Astrocyte (in vitro differentiated cells and primary cell): Measurements from ENCODE around the gene SMOC2. TPM values are rescaled to one million over a fixed set of nuclear protein-coding genes. Genes with fewer than 3 reads are reported as not detected.

Experiments
- DNase-seq: peaks from one replicate; pipeline ENCODE4 v3.0.0-alpha.2; 2010; ENCODE audit warnings: low read depth
- FAIRE-seq: peaks from 2 replicates; lab custom pipeline; 2011; peaks lifted over from hg19 to GRCh38; lab: Jason Lieb, UNC
- H2AFZ ChIP-seq: 2 replicates; pipeline ENCODE4 v1.6.0; 2012; ENCODE audit warnings: low read depth, low read length, inconsistent platforms
- H3K27ac ChIP-seq: 2 replicates; pipeline ENCODE4 v1.5.1; 2011; ENCODE audit warnings: low read depth, low read length, inconsistent platforms
- H3K27me3 ChIP-seq: 2 replicates; pipeline ENCODE4 v1.6.0; 2011; ENCODE audit warnings: low read length, inconsistent platforms; ENCODE audit not compliant: insufficient read depth
- H3K36me3 ChIP-seq: 2 replicates; pipeline ENCODE4 v1.5.1; 2011; ENCODE audit warnings: low read length, inconsistent platforms; ENCODE audit not compliant: insufficient read depth
- H3K4me1 ChIP-seq: 2 replicates; pipeline ENCODE4 v1.5.1; 2011; ENCODE audit warnings: low read length, inconsistent platforms; ENCODE audit not compliant: insufficient read depth
- H3K4me2 ChIP-seq: 2 replicates; pipeline ENCODE4 v1.6.0; 2012; ENCODE audit warnings: low read length, inconsistent platforms
- H3K4me3 ChIP-seq: 2 replicates; pipeline ENCODE4 v1.5.1; 2011; ENCODE audit warnings: low read depth, mild to moderate bottlenecking, low read length, inconsistent platforms; ENCODE audit not compliant: insufficient read depth
- H3K79me2 ChIP-seq: 2 replicates; pipeline ENCODE4 v1.6.0; 2012; ENCODE audit warnings: mild to moderate bottlenecking, low read length, inconsistent platforms; ENCODE audit not compliant: insufficient read depth
- H3K9ac ChIP-seq: 2 replicates; pipeline ENCODE4 v1.6.0; 2012; ENCODE audit warnings: mild to moderate bottlenecking, low read length, inconsistent platforms
- H3K9me3 ChIP-seq: 2 replicates; pipeline ENCODE4 v1.5.1; 2012; ENCODE audit warnings: low read depth, mild to moderate bottlenecking, low read length, inconsistent platforms; ENCODE audit not compliant: insufficient read depth
- H4K20me1 ChIP-seq: 2 replicates; pipeline ENCODE4 v1.6.0; 2012; ENCODE audit warnings: low read length, inconsistent platforms; ENCODE audit not compliant: insufficient read depth
- H3K27ac Mint-ChIP-seq: one replicate; pipeline ENCODE4 v1.8.0; 2021; ENCODE audit warnings: mild to moderate bottlenecking, mixed read lengths; ENCODE audit not compliant: unreplicated experiment
- H3K27me3 Mint-ChIP-seq: one replicate; pipeline ENCODE4 v1.8.0; 2021; ENCODE audit warnings: low read depth, mixed read lengths; ENCODE audit not compliant: unreplicated experiment
- H3K36me3 Mint-ChIP-seq: one replicate; pipeline ENCODE4 v1.8.0; 2021; ENCODE audit warnings: low read depth, mixed read lengths; ENCODE audit not compliant: unreplicated experiment
- H3K4me1 Mint-ChIP-seq: one replicate; pipeline ENCODE4 v1.8.0; 2021; ENCODE audit warnings: low read depth, mixed read lengths; ENCODE audit not compliant: unreplicated experiment
- H3K4me3 Mint-ChIP-seq: one replicate; pipeline ENCODE4 v1.8.0; 2021; ENCODE audit warnings: mild to moderate bottlenecking, moderate library complexity, mixed read lengths; ENCODE audit not compliant: unreplicated experiment
- H3K9me3 Mint-ChIP-seq: one replicate; pipeline ENCODE4 v1.8.0; 2021; ENCODE audit warnings: mild to moderate bottlenecking, mixed read lengths; ENCODE audit not compliant: unreplicated experiment
- EZH2 ChIP-seq: IDR thresholded peaks from 2 replicates; pipeline ENCODE4 v1.6.1; 2012; ENCODE audit warnings: mild to moderate bottlenecking, low read length, inconsistent platforms; ENCODE audit not compliant: insufficient read depth
- total RNA-seq: library from RNA; stranded (reverse); gene quantifications from 2 replicates; pipeline ENCODE4 v1.2.1, GENCODE V29; 2021
- TF ChIP-seq, protein P1 (sequence below): IDR thresholded peaks from 2 replicates; pipeline ENCODE4 v1.5.1; 2011; ENCODE audit warnings: low read depth, mild to moderate bottlenecking, inconsistent platforms, low read length, moderate library complexity; ENCODE audit not compliant: insufficient read depth

The SMOC2 gene
- total RNA-seq, 1 donor from 2014 or later, result 0.93 TPM

DNA sequence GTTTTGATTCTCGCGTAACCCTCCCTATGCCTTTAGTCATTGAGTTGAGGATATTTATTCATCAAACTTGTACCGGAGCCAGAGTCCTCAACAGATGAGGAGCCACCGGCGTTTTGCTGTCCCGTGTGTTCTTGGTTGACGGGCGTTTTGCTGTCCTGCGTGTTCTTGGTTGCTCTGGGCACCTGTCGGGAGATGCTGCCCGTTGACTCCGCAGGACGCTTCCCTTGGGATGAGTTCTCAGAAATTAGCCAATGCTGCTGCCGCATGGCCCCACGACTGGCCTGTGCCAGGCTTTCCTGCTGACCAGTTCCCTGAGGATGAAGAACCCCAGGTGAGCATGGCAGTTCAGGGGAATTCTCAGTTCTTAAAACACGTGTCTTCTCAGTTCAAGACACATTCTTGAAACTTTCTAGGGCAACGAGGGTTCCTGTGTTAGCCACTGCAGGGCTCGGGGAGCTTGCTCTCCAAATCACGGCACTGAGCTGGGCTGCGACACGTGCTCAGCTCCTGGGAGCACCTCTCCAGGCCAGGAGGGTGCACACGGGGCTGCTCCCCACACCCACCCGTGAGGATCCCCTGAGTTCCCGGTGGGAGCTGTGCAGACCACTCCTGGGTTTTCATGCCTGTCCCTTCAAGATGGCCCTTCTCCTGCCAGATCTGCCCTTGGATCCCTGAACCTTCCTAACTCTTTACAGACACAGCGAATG, 265.6 kb downstream of the SMOC2 start:
- H3K9me3 ChIP-seq, result peaks cover 5% of the 10 kb centered on the region
- no peak overlapping the region for H3K4me2 ChIP-seq
- TF ChIP-seq EZH2, result no peak
- Mint-ChIP-seq H3K27ac (no peak overlapping the region), H3K9me3 (peaks cover 3% of the 10 kb centered on the region), H3K36me3 (peaks cover 2% of the 10 kb centered on the region), H3K4me1 (no peaks in the 10 kb centered on the region), H3K4me3 (no peak overlapping the region), H3K27me3 (peaks cover 48% of the 10 kb centered on the region)
- H3K4me3 ChIP-seq, result no peak overlapping the region
- H3K27me3 ChIP-seq, result no peaks in the 10 kb centered on the region
- FAIRE-seq, result no peak
- DNase-seq, result no peak
- H4K20me1 ChIP-seq, result no peaks in the 10 kb centered on the region
- H3K4me1 ChIP-seq, result no peaks in the 10 kb centered on the region
- no peaks in the 10 kb centered on the region for H3K79me2 ChIP-seq
- H3K27ac ChIP-seq, result no peak overlapping the region
- H3K9ac ChIP-seq, result no peak overlapping the region
- no peak overlapping the region for H2AFZ ChIP-seq
- no peaks in the 10 kb centered on the region for H3K36me3 ChIP-seq

DNA sequence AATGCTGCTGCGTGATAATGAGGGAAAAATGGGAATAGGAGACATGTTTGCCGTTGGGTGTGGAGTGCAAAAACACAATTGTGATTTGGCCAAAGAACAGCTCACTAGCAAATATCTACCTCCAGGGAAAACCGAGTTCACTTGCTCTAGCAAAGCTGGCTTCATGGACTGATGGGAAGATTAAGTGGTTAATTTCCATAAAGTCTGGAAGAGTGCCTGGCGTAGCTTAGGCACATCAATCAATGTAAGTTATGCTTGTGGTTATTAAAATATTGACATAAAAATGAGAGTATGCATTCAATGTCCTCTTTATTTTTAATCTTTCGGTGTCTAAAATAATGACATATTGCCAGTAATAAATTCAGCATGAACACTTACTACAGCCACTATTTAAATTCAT, 267.5 kb downstream of the SMOC2 start:
- peaks cover 7% of the 10 kb centered on the region for H3K9me3 ChIP-seq

DNA sequence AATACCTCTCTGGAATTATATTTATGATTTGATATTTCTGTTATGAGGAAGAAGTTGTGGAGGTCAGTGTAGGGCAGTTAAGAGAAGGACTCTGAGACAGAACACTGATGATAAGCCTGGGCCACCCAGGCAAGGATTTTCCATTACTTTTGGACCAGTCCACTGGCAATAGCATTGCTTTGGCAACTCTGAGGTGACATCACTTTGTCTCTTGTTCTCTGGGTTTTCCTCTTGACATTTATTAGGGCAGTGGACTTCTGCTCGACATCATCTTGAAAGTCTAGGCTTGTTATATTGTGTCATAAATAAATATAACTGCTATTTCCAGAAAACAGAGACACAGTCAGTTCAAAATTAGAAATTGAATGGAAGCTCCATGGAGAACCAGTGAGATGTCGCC, 268.0 kb downstream of the SMOC2 start:
- TF ChIP-seq, protein P1, sequence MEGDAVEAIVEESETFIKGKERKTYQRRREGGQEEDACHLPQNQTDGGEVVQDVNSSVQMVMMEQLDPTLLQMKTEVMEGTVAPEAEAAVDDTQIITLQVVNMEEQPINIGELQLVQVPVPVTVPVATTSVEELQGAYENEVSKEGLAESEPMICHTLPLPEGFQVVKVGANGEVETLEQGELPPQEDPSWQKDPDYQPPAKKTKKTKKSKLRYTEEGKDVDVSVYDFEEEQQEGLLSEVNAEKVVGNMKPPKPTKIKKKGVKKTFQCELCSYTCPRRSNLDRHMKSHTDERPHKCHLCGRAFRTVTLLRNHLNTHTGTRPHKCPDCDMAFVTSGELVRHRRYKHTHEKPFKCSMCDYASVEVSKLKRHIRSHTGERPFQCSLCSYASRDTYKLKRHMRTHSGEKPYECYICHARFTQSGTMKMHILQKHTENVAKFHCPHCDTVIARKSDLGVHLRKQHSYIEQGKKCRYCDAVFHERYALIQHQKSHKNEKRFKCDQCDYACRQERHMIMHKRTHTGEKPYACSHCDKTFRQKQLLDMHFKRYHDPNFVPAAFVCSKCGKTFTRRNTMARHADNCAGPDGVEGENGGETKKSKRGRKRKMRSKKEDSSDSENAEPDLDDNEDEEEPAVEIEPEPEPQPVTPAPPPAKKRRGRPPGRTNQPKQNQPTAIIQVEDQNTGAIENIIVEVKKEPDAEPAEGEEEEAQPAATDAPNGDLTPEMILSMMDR, result no peak
- no peak for TF ChIP-seq EZH2
- Mint-ChIP-seq H3K27ac (no peak overlapping the region), H3K27me3 (peaks cover 30% of the 10 kb centered on the region), H3K9me3 (no peaks in the 10 kb centered on the region), H3K4me3 (no peak overlapping the region), H3K36me3 (peaks cover 2% of the 10 kb centered on the region), H3K4me1 (no peaks in the 10 kb centered on the region)
- Histone ChIP-seq H3K27me3 (no peaks in the 10 kb centered on the region), H4K20me1 (no peaks in the 10 kb centered on the region), H3K4me2 (no peak overlapping the region), H3K36me3 (no peaks in the 10 kb centered on the region), H3K27ac (no peak overlapping the region), H3K79me2 (no peaks in the 10 kb centered on the region), H3K9me3 (peaks cover 7% of the 10 kb centered on the region), H3K4me3 (no peak overlapping the region), H3K4me1 (no peaks in the 10 kb centered on the region), H3K9ac (no peak overlapping the region), H2AFZ (no peak overlapping the region)
- DNase-seq, result no peak
- no peak for FAIRE-seq

More for the DNA sequence above, 267.5 kb downstream of the SMOC2 start:
- Histone ChIP-seq H3K4me3 (no peak overlapping the region), H4K20me1 (no peaks in the 10 kb centered on the region), H3K4me2 (no peak overlapping the region), H3K36me3 (no peaks in the 10 kb centered on the region), H3K27me3 (no peaks in the 10 kb centered on the region), H3K79me2 (no peaks in the 10 kb centered on the region), H3K9ac (no peak overlapping the region), H2AFZ (no peak overlapping the region), H3K27ac (no peak overlapping the region), H3K4me1 (no peaks in the 10 kb centered on the region)
- no peaks in the 10 kb centered on the region for H3K4me1 Mint-ChIP-seq
- H3K9me3 Mint-ChIP-seq, result no peaks in the 10 kb centered on the region
- no peak overlapping the region for H3K4me3 Mint-ChIP-seq
- FAIRE-seq, result no peak
- peaks cover 2% of the 10 kb centered on the region for H3K36me3 Mint-ChIP-seq
- peaks cover 31% of the 10 kb centered on the region for H3K27me3 Mint-ChIP-seq
- DNase-seq, result no peak
- TF ChIP-seq, protein P1, result no peak
- no peak for TF ChIP-seq EZH2
- no peak overlapping the region for H3K27ac Mint-ChIP-seq
